H1 (cell line): Measurements from ENCODE around the gene SNORC. TPM values are rescaled to one million over a fixed set of nuclear protein-coding genes. Genes with fewer than 3 reads are reported as not detected.

Experiments
- CTCF ChIA-PET: fragments of 300-600 bp; sonication (Branson Sonifier 250); formaldehyde crosslinking; loops from one replicate; lab custom pipeline; 2021; ENCODE audit not compliant: partially characterized antibody; lab: Charles Lee
- POLR2A ChIA-PET: fragments of 300-600 bp; sonication (Branson Sonifier 250); formaldehyde crosslinking; loops from one replicate; lab custom pipeline; 2021; ENCODE audit warnings: inconsistent platforms; ENCODE audit not compliant: partially characterized antibody; lab: Charles Lee
- DNase-seq, 2 experiments: peaks; one replicate each; pipeline versions ENCODE4 v3.0.0 to v3.0.0-alpha.2; 2010 to 2022; ENCODE audit warnings: low spot score in 2 of 2, low read depth in 1 of 2, mixed read lengths in 1 of 2
- FAIRE-seq: peaks from 2 replicates; lab custom pipeline; 2011; peaks lifted over from hg19 to GRCh38; lab: Jason Lieb, UNC
- H2AFZ ChIP-seq: 2 replicates; pipeline ENCODE4 v1.8.1; 2012; ENCODE audit warnings: low read length, inconsistent platforms
- H2AK5ac ChIP-seq: 2 replicates; pipeline ENCODE4 v1.6.1; 2013; ENCODE audit warnings: low read depth, low read length
- H2BK120ac ChIP-seq: replicated peaks from 2 replicates; pipeline ENCODE3; 2013; ENCODE audit warnings: low read depth, low read length, inconsistent platforms
- H2BK12ac ChIP-seq: 2 replicates; pipeline ENCODE4 v1.6.1; 2013; ENCODE audit warnings: low read depth, low read length
- H2BK15ac ChIP-seq: 2 replicates; pipeline ENCODE4 v1.6.1; 2013; ENCODE audit warnings: low read length
- H2BK20ac ChIP-seq: 2 replicates; pipeline ENCODE4 v1.6.1; 2013; ENCODE audit warnings: low read length
- H2BK5ac ChIP-seq: 2 replicates; pipeline ENCODE4 v1.6.1; 2013; ENCODE audit warnings: low read depth, low read length
- H3K14ac ChIP-seq: 2 replicates; pipeline ENCODE4 v1.6.1; 2013; ENCODE audit warnings: inconsistent platforms; ENCODE audit not compliant: insufficient read length
- H3K18ac ChIP-seq: 2 replicates; pipeline ENCODE4 v1.6.1; 2013; ENCODE audit warnings: low read length; ENCODE audit errors: extremely low read depth
- H3K23ac ChIP-seq: 2 replicates; pipeline ENCODE4 v1.6.1; 2013; ENCODE audit warnings: inconsistent platforms; ENCODE audit not compliant: insufficient read length
- H3K23me2 ChIP-seq: 2 replicates; pipeline ENCODE4 v1.6.1; 2013; ENCODE audit warnings: low read depth, low read length
- H3K27ac ChIP-seq: 2 replicates; pipeline ENCODE4 v1.6.1; 2011; ENCODE audit warnings: low read depth, low read length, inconsistent platforms
- H3K27me3 ChIP-seq, 4 experiments: replicated peaks in 1 of 4; 1 replicate in 1 of 4; 2 replicates in 3 of 4; pipeline versions ENCODE4 v1.6.1 to v1.8.1; 2011 to 2013; ENCODE audit warnings: low read length in 3 of 4, mild to moderate bottlenecking in 3 of 4, inconsistent platforms in 2 of 4, mixed read lengths in 2 of 4, moderate library complexity in 1 of 4; ENCODE audit not compliant: control insufficient read depth in 3 of 4, insufficient read depth in 3 of 4; ENCODE audit errors: extremely low read depth in 1 of 4
- H3K36me3 ChIP-seq, 4 experiments: 2 replicates each; pipeline versions ENCODE4 v1.6.1 to v1.8.1; 2011 to 2013; ENCODE audit warnings: mild to moderate bottlenecking in 4 of 4, low read length in 3 of 4, moderate library complexity in 2 of 4, control low read depth in 1 of 4, inconsistent platforms in 1 of 4; ENCODE audit not compliant: insufficient read depth in 4 of 4, control insufficient read depth in 2 of 4
- H3K4ac ChIP-seq: replicated peaks from 2 replicates; pipeline ENCODE3; 2013; ENCODE audit warnings: low read length, low read depth, mixed read lengths, inconsistent platforms; ENCODE audit not compliant: insufficient read length
- H3K4me1 ChIP-seq, 4 experiments: replicated peaks in 1 of 4; 1 replicate in 1 of 4; 2 replicates in 3 of 4; pipeline versions ENCODE4 v1.6.1 to v1.8.1; 2011 to 2013; ENCODE audit warnings: low read length in 3 of 4, inconsistent platforms in 2 of 4, mixed read lengths in 1 of 4; ENCODE audit not compliant: insufficient read depth in 4 of 4, control insufficient read depth in 3 of 4
- H3K4me2 ChIP-seq, 2 experiments: 2 replicates each; pipeline versions ENCODE4 v1.6.1 to v1.8.1; 2011 to 2013; ENCODE audit warnings: low read depth in 2 of 2, low read length in 2 of 2, control low read depth in 1 of 2, inconsistent platforms in 1 of 2, mild to moderate bottlenecking in 1 of 2; ENCODE audit not compliant: insufficient read depth in 1 of 2
- H3K4me3 ChIP-seq, 4 experiments: fragments of 200-600, 300-600 bp in 1 of 4; sonication (generic), shearing (Covaris generic), sonication (Bioruptor Twin) in 1 of 4; 2 replicates each; pipeline versions ENCODE4 v1.5.1 to v1.8.1; 2011 to 2016; ENCODE audit warnings: low read length in 4 of 4, low read depth in 3 of 4, control low read depth in 2 of 4, inconsistent platforms in 2 of 4, mild to moderate bottlenecking in 2 of 4, mixed read lengths in 1 of 4, moderate library complexity in 1 of 4; ENCODE audit not compliant: insufficient read depth in 2 of 4; ENCODE audit errors: extremely low read depth in 1 of 4
- H3K56ac ChIP-seq: replicated peaks from 2 replicates; pipeline ENCODE3; 2013; ENCODE audit warnings: low read depth, mild to moderate bottlenecking, mixed read lengths, low read length, inconsistent platforms; ENCODE audit not compliant: insufficient read length
- H3K79me1 ChIP-seq: 2 replicates; pipeline ENCODE4 v1.6.1; 2013; ENCODE audit warnings: low read depth, low read length, control low read depth
- H3K79me2 ChIP-seq, 2 experiments: 2 replicates each; pipeline versions ENCODE4 v1.6.1 to v1.8.1; 2012 to 2013; ENCODE audit warnings: low read length in 2 of 2, mild to moderate bottlenecking in 2 of 2, inconsistent platforms in 1 of 2; ENCODE audit not compliant: insufficient read depth in 2 of 2, control insufficient read depth in 1 of 2
- H3K9ac ChIP-seq, 4 experiments: replicated peaks in 1 of 4; 1 replicate in 1 of 4; 2 replicates in 3 of 4; pipeline versions ENCODE4 v1.6.1 to v1.8.1; 2011 to 2013; ENCODE audit warnings: low read depth in 3 of 4, low read length in 3 of 4, control low read depth in 2 of 4, mild to moderate bottlenecking in 2 of 4, moderate library complexity in 2 of 4, inconsistent platforms in 1 of 4; ENCODE audit errors: extremely low read depth in 1 of 4
- H3K9me3 ChIP-seq, 2 experiments: 2 replicates each; pipeline versions ENCODE4 v1.6.1 to v1.8.1; 2012 to 2013; ENCODE audit warnings: mild to moderate bottlenecking in 2 of 2, moderate library complexity in 2 of 2, control low read depth in 1 of 2, inconsistent platforms in 1 of 2, low read depth in 1 of 2, low read length in 1 of 2, mixed read lengths in 1 of 2; ENCODE audit not compliant: insufficient read depth in 2 of 2
- H4K20me1 ChIP-seq, 2 experiments: replicated peaks in 1 of 2; 2 replicates each; pipeline versions ENCODE3 to v1.8.1; 2011 to 2013; ENCODE audit warnings: inconsistent platforms in 2 of 2, low read length in 2 of 2, mild to moderate bottlenecking in 1 of 2; ENCODE audit not compliant: insufficient read depth in 2 of 2, control insufficient read depth in 1 of 2
- H4K5ac ChIP-seq: 2 replicates; pipeline ENCODE4 v1.6.1; 2013; ENCODE audit warnings: low read length, low read depth, mixed read lengths, inconsistent platforms; ENCODE audit not compliant: insufficient read length
- H4K8ac ChIP-seq: 2 replicates; pipeline ENCODE4 v1.8.0; 2013; ENCODE audit warnings: mild to moderate bottlenecking, moderate library complexity, low read length, inconsistent platforms; ENCODE audit not compliant: insufficient read depth; ENCODE audit errors: extremely low read depth
- H4K91ac ChIP-seq: replicated peaks from 2 replicates; pipeline ENCODE3; 2013; ENCODE audit warnings: low read length, mixed read lengths, inconsistent platforms; ENCODE audit not compliant: insufficient read length
- BACH1 ChIP-seq: IDR thresholded peaks from 2 replicates; pipeline ENCODE4 v1.6.1; 2012; ENCODE audit warnings: low read length, improper control_type of control experiment
- HDAC6 ChIP-seq: IDR thresholded peaks from one replicate; pipeline ENCODE4 v1.7.1; 2012; ENCODE audit warnings: low read depth, mild to moderate bottlenecking, inconsistent platforms, low read length, moderate library complexity
- MAFK ChIP-seq: IDR thresholded peaks from 2 replicates; pipeline ENCODE4 v1.6.1; 2012; ENCODE audit warnings: low read depth, mild to moderate bottlenecking, improper control_type of control experiment, low read length
- RFX5 ChIP-seq: IDR thresholded peaks from 2 replicates; pipeline ENCODE4 v1.6.1; 2011; ENCODE audit warnings: low read depth, low read length, improper control_type of control experiment, borderline replicate concordance
- SIX5 ChIP-seq: IDR thresholded peaks from 2 replicates; pipeline ENCODE4 v1.6.1; 2011; ENCODE audit warnings: mild to moderate bottlenecking, low read depth, low read length
- WGBS, 2 experiments: shearing (Covaris generic) in 1 of 2; methylation state at CpG; one replicate each; pipeline versions ENCODE4 v1.1.6 to v1.1.7; 2013 to 2015; ENCODE audit warnings: low lambda C conversion rate in 2 of 2, mixed read lengths in 2 of 2, inconsistent platforms in 1 of 2, low coverage in 1 of 2, missing lambda C conversion rate in 1 of 2; ENCODE audit not compliant: insufficient replicate concordance in 2 of 2, insufficient coverage in 1 of 2, insufficient read length in 1 of 2; ENCODE audit errors: extremely low coverage in 1 of 2, missing lambda C conversion rate in 1 of 2; 5-methylcytosine and 5-hydroxymethylcytosine counted together
- polyA plus RNA-seq, 7 experiments: library from polyadenylated mRNA; depleted of rRNA in 3 of 7; stranded (reverse) in 5 of 7; unstranded in 2 of 7; fragments of >200 nt in 5 of 7; fragments of 200-250 nt in 2 of 7; gene quantifications; 1 replicate in 5 of 7; 2 replicates in 1 of 7; 4 replicates in 1 of 7; pipeline versions ENCODE4 v1.2.1 to v1.2.3, GENCODE V29; 2011 to 2013; ENCODE audit warnings: missing spikeins in 2 of 7, mixed read lengths in 2 of 7
- total RNA-seq: library from RNA; stranded (reverse); fragmentation: NEBNext Ultra II Directional; extraction: Animal tissue kit (Norgen Biotek cat#: 25700); gene quantifications from 2 replicates; pipeline ENCODE4 v1.2.1, GENCODE V29; 2021
- TF ChIP-seq, protein P1 (sequence below), 3 experiments: IDR thresholded peaks; 1 replicate in 2 of 3; 2 replicates in 1 of 3; pipeline versions ENCODE4 v1.5.1 to v1.6.1; 2011; ENCODE audit warnings: low read length in 3 of 3, mild to moderate bottlenecking in 3 of 3, inconsistent platforms in 2 of 3, low read depth in 1 of 3, moderate library complexity in 1 of 3; ENCODE audit not compliant: insufficient read depth in 1 of 3; ENCODE audit errors: control extremely low read depth in 1 of 3

Gene SNORC
- total and polyA plus RNA-seq, 2 of the 8 experiments (the other 6 are each of a cell fraction or from before 2014, with no cell fraction given), result 1.6 to 1.8 TPM

- Histone ChIP-seq H2AFZ (no peak overlapping the region), H2BK20ac (no peak overlapping the region), H2BK120ac (no peak overlapping the region), H3K4ac (no peak overlapping the region), H2BK12ac (no peak overlapping the region), H2BK5ac (no peak overlapping the region; the same call in 1 of the 2 replicates), H3K23ac (no peak overlapping the region), H3K4me3 (no peak overlapping the region), H3K56ac (no peak overlapping the region), H2BK15ac (no peak overlapping the region), H3K79me1 (no peaks in the 10 kb centered on the region), H3K4me2 (no peak overlapping the region), H4K8ac (no peak overlapping the region), H3K36me3 (no peaks in the 10 kb centered on the region; a peak in 1 of 8 replicates), H3K9ac (no peak overlapping the region), H4K91ac (no peak overlapping the region), H4K20me1 (peaks cover 0 to 8% of the 10 kb centered on the region in 2 experiments), H3K27me3 (no peaks in the 10 kb centered on the region), H3K18ac (no peak overlapping the region), H3K27ac (no peak overlapping the region), H3K79me2 (no peaks in the 10 kb centered on the region), H3K4me1 (peaks cover 0 to 3% (median 0%) of the 10 kb centered on the region in 4 experiments; a peak in 1 of 7 replicates), H3K23me2 (peaks cover 5% of the 10 kb centered on the region), H3K14ac (no peak overlapping the region), H2AK5ac (no peak overlapping the region), H4K5ac (no peak overlapping the region), H3K9me3 (no peaks in the 10 kb centered on the region)
- ChIA-PET POLR2A (interaction anchor here (1.4 kb wide), 1 partner anchor 14 kb away, joined by 4 read pairs; no protein-coding TSS in a partner anchor), CTCF (interaction anchor here (1.1 to 3.7 kb wide), 7 partner anchors 10 to 325 kb away, joined by 3 to 12 read pairs (median 4); no protein-coding TSS in a partner anchor)
- 88% methylated on average over 11 of the region's 11 CpGs; no CpG with 5 or more reads in 1 of the 2 experiments for WGBS, 2 experiments
- FAIRE-seq (no peak), DNase-seq (no peak)
- TF ChIP-seq SIX5, result no peak
- TF ChIP-seq MAFK, result no peak
- TF ChIP-seq HDAC6, result no peak
- no peak for TF ChIP-seq BACH1
- TF ChIP-seq, protein P1, sequence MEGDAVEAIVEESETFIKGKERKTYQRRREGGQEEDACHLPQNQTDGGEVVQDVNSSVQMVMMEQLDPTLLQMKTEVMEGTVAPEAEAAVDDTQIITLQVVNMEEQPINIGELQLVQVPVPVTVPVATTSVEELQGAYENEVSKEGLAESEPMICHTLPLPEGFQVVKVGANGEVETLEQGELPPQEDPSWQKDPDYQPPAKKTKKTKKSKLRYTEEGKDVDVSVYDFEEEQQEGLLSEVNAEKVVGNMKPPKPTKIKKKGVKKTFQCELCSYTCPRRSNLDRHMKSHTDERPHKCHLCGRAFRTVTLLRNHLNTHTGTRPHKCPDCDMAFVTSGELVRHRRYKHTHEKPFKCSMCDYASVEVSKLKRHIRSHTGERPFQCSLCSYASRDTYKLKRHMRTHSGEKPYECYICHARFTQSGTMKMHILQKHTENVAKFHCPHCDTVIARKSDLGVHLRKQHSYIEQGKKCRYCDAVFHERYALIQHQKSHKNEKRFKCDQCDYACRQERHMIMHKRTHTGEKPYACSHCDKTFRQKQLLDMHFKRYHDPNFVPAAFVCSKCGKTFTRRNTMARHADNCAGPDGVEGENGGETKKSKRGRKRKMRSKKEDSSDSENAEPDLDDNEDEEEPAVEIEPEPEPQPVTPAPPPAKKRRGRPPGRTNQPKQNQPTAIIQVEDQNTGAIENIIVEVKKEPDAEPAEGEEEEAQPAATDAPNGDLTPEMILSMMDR (IDR thresholded peaks at IDR 0.05; ENCODE audit: control extremely low read depth in 1 of 3, insufficient read depth in 1 of 3, low read depth in 1 of 3, low read length in 3 of 3), result no peak
- no peak for TF ChIP-seq RFX5
Observed at GRCh38 chr2:232884001-232884421, 13.9 kb downstream of the SNORC start.
